HepG2 (cell line): ENCODE measurements around the gene FKBP8. TPM values are rescaled to one million over a fixed set of nuclear protein-coding genes. Genes with fewer than 3 reads are reported as not detected.

Source experiments
- ATM ChIP-seq: fragments of 450-650 bp; IDR thresholded peaks from 2 replicates; pipeline ENCODE4 v1.7.1; 2017; ENCODE audit warnings: mild to moderate bottlenecking, borderline replicate concordance
- BATF2 ChIP-seq: sonication (generic); formaldehyde crosslinking; IDR thresholded peaks from 2 replicates; pipeline ENCODE4 v1.8.0; 2022; ENCODE audit warnings: mild to moderate bottlenecking, missing genetic modification reagents, moderate library complexity
- FOSL2 ChIP-seq: sonication (generic); formaldehyde crosslinking; IDR thresholded peaks from 2 replicates; pipeline ENCODE4 v1.4.0; 2020; ENCODE audit warnings: missing genetic modification reagents
- GPN1 ChIP-seq: sonication (generic); formaldehyde crosslinking; IDR thresholded peaks from 2 replicates; pipeline ENCODE4 v1.5.1; 2020; ENCODE audit warnings: missing genetic modification reagents, borderline replicate concordance
- MTA3 ChIP-seq: sonication (generic); formaldehyde crosslinking; IDR thresholded peaks from 2 replicates; pipeline ENCODE4 v1.4.0; 2020; ENCODE audit warnings: missing genetic modification reagents
- NR3C1 ChIP-seq: sonication (generic); formaldehyde crosslinking; IDR thresholded peaks from 2 replicates; pipeline ENCODE4 v1.4.0; 2020; ENCODE audit warnings: missing genetic modification reagents
- POLR2A ChIP-seq, 2 experiments: IDR thresholded peaks; 2 replicates each; pipeline ENCODE4 v1.6.1; 2011; ENCODE audit warnings: low read depth in 2 of 2, low read length in 2 of 2, mild to moderate bottlenecking in 1 of 2, moderate library complexity in 1 of 2; ENCODE audit not compliant: insufficient read depth in 1 of 2
- PRMT3 ChIP-seq: sonication (generic); formaldehyde crosslinking; IDR thresholded peaks from 2 replicates; pipeline ENCODE4 v1.8.1; 2022; ENCODE audit warnings: low read depth, mild to moderate bottlenecking, moderate library complexity, missing genetic modification reagents, borderline replicate concordance
- SNAI1 ChIP-seq: sonication (generic); formaldehyde crosslinking; IDR thresholded peaks from 2 replicates; pipeline ENCODE4 v1.5.0; 2020; ENCODE audit warnings: mild to moderate bottlenecking, missing genetic modification reagents, borderline replicate concordance
- SP140L ChIP-seq: sonication (generic); formaldehyde crosslinking; IDR thresholded peaks from 2 replicates; pipeline ENCODE4 v1.4.0; 2020; ENCODE audit warnings: missing genetic modification reagents, borderline replicate concordance
- SPEN ChIP-seq: sonication (generic); formaldehyde crosslinking; IDR thresholded peaks from 2 replicates; pipeline ENCODE4 v1.5.1; 2020; ENCODE audit warnings: low read depth, mild to moderate bottlenecking, missing genetic modification reagents
- ZBTB10 ChIP-seq: sonication (generic); formaldehyde crosslinking; IDR thresholded peaks from 2 replicates; pipeline ENCODE4 v1.4.0; 2020; ENCODE audit warnings: missing genetic modification reagents, borderline replicate concordance
- ZBTB38 ChIP-seq: sonication (generic); formaldehyde crosslinking; IDR thresholded peaks from 2 replicates; pipeline ENCODE4 v1.5.1; 2020; ENCODE audit warnings: mild to moderate bottlenecking, missing genetic modification reagents
- ZFP41 ChIP-seq: sonication (generic); formaldehyde crosslinking; IDR thresholded peaks from 2 replicates; pipeline ENCODE4 v1.4.0; 2020; ENCODE audit warnings: mild to moderate bottlenecking, missing genetic modification reagents, borderline replicate concordance
- ZFYVE20 ChIP-seq: sonication (generic); formaldehyde crosslinking; IDR thresholded peaks from 2 replicates; pipeline ENCODE4 v1.8.0; 2023; ENCODE audit warnings: low read depth, mild to moderate bottlenecking, moderate library complexity, missing genetic modification reagents, borderline replicate concordance
- ZMYM4 ChIP-seq: sonication (generic); formaldehyde crosslinking; IDR thresholded peaks from 2 replicates; pipeline ENCODE4 v1.8.1; 2023; ENCODE audit warnings: mild to moderate bottlenecking, missing genetic modification reagents
- ZNF101 ChIP-seq: sonication (generic); formaldehyde crosslinking; IDR thresholded peaks from 2 replicates; pipeline ENCODE4 v1.4.0; 2020; ENCODE audit warnings: mild to moderate bottlenecking, low read depth, missing genetic modification reagents, borderline replicate concordance
- ZNF136 ChIP-seq: sonication (generic); formaldehyde crosslinking; IDR thresholded peaks from 2 replicates; pipeline ENCODE4 v1.8.1; 2022; ENCODE audit warnings: low read depth, mild to moderate bottlenecking, moderate library complexity, missing genetic modification reagents
- ZNF274 ChIP-seq: sonication (generic); formaldehyde crosslinking; IDR thresholded peaks from 2 replicates; pipeline ENCODE4 v1.5.1; 2020; ENCODE audit warnings: mild to moderate bottlenecking, missing genetic modification reagents
- ZNF543 ChIP-seq: sonication (generic); formaldehyde crosslinking; IDR thresholded peaks from 2 replicates; pipeline ENCODE4 v1.4.0; 2020; ENCODE audit warnings: mild to moderate bottlenecking, missing genetic modification reagents
- ZNF557 ChIP-seq: sonication (generic); formaldehyde crosslinking; IDR thresholded peaks from 2 replicates; pipeline ENCODE4 v1.4.0; 2020; ENCODE audit warnings: missing genetic modification reagents
- ZNF652 ChIP-seq: IDR thresholded peaks from 2 replicates; pipeline ENCODE4 v1.6.1; 2016; ENCODE audit warnings: low read depth, borderline replicate concordance
- ZNF780A ChIP-seq: sonication (generic); formaldehyde crosslinking; IDR thresholded peaks from 2 replicates; pipeline ENCODE4 v1.8.0; 2022; ENCODE audit warnings: mild to moderate bottlenecking, missing genetic modification reagents, moderate library complexity
- ZSCAN9 ChIP-seq: IDR thresholded peaks from 2 replicates; pipeline ENCODE4 v1.6.1; 2016; ENCODE audit warnings: borderline replicate concordance
- polyA plus RNA-seq, 8 experiments: library from polyadenylated mRNA; depleted of rRNA in 3 of 8; stranded (reverse) in 7 of 8; unstranded in 1 of 8; fragments of >200 nt; fragmentation: Illumina TruSeq in 4 of 8; extraction: Trizol in 4 of 8; gene quantifications; 2 replicates each; pipeline versions ENCODE4 v1.2.1 to v1.2.3, GENCODE V29; 2011 to 2016; ENCODE audit warnings: low read depth in 4 of 8, missing spikeins in 1 of 8, mixed read lengths in 1 of 8; ENCODE audit not compliant: insufficient read depth in 1 of 8
- total RNA-seq, 5 experiments: library from RNA; depleted of rRNA; stranded (reverse); fragments of >200 nt; fragmentation: Illumina TruSeq; extraction: Trizol; gene quantifications; 2 replicates each; pipeline ENCODE4 v1.2.3, GENCODE V29; 2016; ENCODE audit warnings: low read depth in 1 of 5
- TF ChIP-seq, protein P1 (sequence below): sonication (generic); formaldehyde crosslinking; IDR thresholded peaks from 2 replicates; pipeline ENCODE4 v1.9.0; 2021; ENCODE audit warnings: missing genetic modification reagents, borderline replicate concordance

Gene FKBP8
- total and polyA plus RNA-seq, 2 of the 13 experiments (the other 11 are each of a cell fraction or from before 2014, with no cell fraction given) = 81.7 to 93.9 TPM

GRCh38 chr19:18590273-18591272 lies 47.2 kb upstream of the FKBP8 start (continued):
- no peak for TF ChIP-seq PRMT3 (CRISPR knock-in tag)
- TF ChIP-seq ATM = no peak
- no peak for TF ChIP-seq SP140L
- no peak for TF ChIP-seq ZNF557 (CRISPR knock-in tag)
- TF ChIP-seq ZFP41 (CRISPR knock-in tag) = no peak
- TF ChIP-seq NR3C1 (CRISPR knock-in tag) = no peak
- TF ChIP-seq ZBTB38 (CRISPR knock-in tag) = peak; percentile 99
- TF ChIP-seq ZSCAN9 (CRISPR knock-in tag) = no peak
- no peak for TF ChIP-seq ZNF136 (CRISPR knock-in tag)
- no peak for TF ChIP-seq GPN1 (CRISPR knock-in tag)
- no peak for TF ChIP-seq ZBTB10 (CRISPR knock-in tag)
- TF ChIP-seq ZNF780A (CRISPR knock-in tag) = no peak
- no peak for TF ChIP-seq ZFYVE20 (CRISPR knock-in tag)
- no peak for TF ChIP-seq SPEN
- TF ChIP-seq POLR2A (IDR thresholded peaks at IDR 0.05; ENCODE audit: insufficient read depth in 1 of 2, low read depth in 2 of 2, low read length in 2 of 2) = peak in 1 of 2 experiments; percentile 40; a peak in 1 of 4 replicates
- 0 out of 2 replicates have a peak, but pooled peaks have one; percentile 27 for TF ChIP-seq ZNF274 (CRISPR knock-in tag)
- TF ChIP-seq BATF2 (CRISPR knock-in tag) = no peak
- no peak for TF ChIP-seq SNAI1 (CRISPR knock-in tag)
- no peak for TF ChIP-seq ZNF101 (CRISPR knock-in tag)
- no peak for TF ChIP-seq MTA3 (CRISPR knock-in tag)
- no peak for TF ChIP-seq FOSL2 (CRISPR knock-in tag)
- TF ChIP-seq ZNF652 = no peak
- TF ChIP-seq ZMYM4 (CRISPR knock-in tag) = no peak
- TF ChIP-seq, protein P1, sequence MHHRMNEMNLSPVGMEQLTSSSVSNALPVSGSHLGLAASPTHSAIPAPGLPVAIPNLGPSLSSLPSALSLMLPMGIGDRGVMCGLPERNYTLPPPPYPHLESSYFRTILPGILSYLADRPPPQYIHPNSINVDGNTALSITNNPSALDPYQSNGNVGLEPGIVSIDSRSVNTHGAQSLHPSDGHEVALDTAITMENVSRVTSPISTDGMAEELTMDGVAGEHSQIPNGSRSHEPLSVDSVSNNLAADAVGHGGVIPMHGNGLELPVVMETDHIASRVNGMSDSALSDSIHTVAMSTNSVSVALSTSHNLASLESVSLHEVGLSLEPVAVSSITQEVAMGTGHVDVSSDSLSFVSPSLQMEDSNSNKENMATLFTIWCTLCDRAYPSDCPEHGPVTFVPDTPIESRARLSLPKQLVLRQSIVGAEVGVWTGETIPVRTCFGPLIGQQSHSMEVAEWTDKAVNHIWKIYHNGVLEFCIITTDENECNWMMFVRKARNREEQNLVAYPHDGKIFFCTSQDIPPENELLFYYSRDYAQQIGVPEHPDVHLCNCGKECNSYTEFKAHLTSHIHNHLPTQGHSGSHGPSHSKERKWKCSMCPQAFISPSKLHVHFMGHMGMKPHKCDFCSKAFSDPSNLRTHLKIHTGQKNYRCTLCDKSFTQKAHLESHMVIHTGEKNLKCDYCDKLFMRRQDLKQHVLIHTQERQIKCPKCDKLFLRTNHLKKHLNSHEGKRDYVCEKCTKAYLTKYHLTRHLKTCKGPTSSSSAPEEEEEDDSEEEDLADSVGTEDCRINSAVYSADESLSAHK = no peak
- no peak for TF ChIP-seq ZNF543 (CRISPR knock-in tag)
